ENCODE measurements around the gene CDC20.

DNA sequence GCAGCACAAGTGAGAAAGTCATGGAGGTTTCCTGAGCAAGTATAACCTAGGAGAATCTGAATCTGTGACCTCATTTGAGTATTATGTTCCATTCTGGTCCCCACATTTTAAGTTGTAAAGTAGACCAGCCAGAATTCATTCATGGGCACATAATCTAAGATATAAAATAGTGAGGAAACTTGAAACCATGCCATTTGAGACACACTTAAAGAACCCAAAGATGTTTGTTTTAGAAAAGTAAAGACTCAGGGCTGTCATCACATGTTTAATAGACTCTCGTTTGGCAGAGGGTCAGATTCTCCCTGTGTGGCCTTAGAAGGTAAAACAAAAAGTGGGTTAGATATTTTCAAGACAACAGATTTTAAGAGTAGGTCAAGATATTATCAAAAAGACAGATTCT is 37.3 kb downstream of the CDC20 start:
- TF ChIP-seq, protein P1, sequence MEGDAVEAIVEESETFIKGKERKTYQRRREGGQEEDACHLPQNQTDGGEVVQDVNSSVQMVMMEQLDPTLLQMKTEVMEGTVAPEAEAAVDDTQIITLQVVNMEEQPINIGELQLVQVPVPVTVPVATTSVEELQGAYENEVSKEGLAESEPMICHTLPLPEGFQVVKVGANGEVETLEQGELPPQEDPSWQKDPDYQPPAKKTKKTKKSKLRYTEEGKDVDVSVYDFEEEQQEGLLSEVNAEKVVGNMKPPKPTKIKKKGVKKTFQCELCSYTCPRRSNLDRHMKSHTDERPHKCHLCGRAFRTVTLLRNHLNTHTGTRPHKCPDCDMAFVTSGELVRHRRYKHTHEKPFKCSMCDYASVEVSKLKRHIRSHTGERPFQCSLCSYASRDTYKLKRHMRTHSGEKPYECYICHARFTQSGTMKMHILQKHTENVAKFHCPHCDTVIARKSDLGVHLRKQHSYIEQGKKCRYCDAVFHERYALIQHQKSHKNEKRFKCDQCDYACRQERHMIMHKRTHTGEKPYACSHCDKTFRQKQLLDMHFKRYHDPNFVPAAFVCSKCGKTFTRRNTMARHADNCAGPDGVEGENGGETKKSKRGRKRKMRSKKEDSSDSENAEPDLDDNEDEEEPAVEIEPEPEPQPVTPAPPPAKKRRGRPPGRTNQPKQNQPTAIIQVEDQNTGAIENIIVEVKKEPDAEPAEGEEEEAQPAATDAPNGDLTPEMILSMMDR (conservative IDR thresholded peaks at IDR 0.05; ENCODE audit: low read depth, low read length) = no peak
- TF ChIP-seq POLR2A (IDR thresholded peaks at IDR 0.05; ENCODE audit: low read depth, low read length) = no peak
- TF ChIP-seq, protein P2, sequence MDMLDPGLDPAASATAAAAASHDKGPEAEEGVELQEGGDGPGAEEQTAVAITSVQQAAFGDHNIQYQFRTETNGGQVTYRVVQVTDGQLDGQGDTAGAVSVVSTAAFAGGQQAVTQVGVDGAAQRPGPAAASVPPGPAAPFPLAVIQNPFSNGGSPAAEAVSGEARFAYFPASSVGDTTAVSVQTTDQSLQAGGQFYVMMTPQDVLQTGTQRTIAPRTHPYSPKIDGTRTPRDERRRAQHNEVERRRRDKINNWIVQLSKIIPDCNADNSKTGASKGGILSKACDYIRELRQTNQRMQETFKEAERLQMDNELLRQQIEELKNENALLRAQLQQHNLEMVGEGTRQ (IDR thresholded peaks at IDR 0.05; ENCODE audit: low read depth, low read length) = no peak
- TF ChIP-seq RCOR1 (IDR thresholded peaks at IDR 0.05; ENCODE audit: insufficient replicate concordance, low read length) = no peak
- TF ChIP-seq NFE2L2 (IDR thresholded peaks at IDR 0.05; ENCODE audit: low read depth, low read length) = no peak
- TF ChIP-seq CEBPB (IDR thresholded peaks at IDR 0.05; ENCODE audit: low read depth, low read length) = no peak
- TF ChIP-seq, protein P3, sequence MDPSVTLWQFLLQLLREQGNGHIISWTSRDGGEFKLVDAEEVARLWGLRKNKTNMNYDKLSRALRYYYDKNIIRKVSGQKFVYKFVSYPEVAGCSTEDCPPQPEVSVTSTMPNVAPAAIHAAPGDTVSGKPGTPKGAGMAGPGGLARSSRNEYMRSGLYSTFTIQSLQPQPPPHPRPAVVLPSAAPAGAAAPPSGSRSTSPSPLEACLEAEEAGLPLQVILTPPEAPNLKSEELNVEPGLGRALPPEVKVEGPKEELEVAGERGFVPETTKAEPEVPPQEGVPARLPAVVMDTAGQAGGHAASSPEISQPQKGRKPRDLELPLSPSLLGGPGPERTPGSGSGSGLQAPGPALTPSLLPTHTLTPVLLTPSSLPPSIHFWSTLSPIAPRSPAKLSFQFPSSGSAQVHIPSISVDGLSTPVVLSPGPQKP (IDR thresholded peaks at IDR 0.05; ENCODE audit: borderline replicate concordance, low read depth, low read length) = no peak
- no peak for TF ChIP-seq RFX5 (IDR thresholded peaks at IDR 0.05; ENCODE audit: low read depth, low read length)
- TF ChIP-seq BHLHE40 (IDR thresholded peaks at IDR 0.05; ENCODE audit: low read depth, low read length) = no peak
- no peak for TF ChIP-seq RAD21 (IDR thresholded peaks at IDR 0.05; ENCODE audit: low read length)
- TF ChIP-seq MAZ (IDR thresholded peaks at IDR 0.05; ENCODE audit: borderline replicate concordance, low read depth, low read length) = no peak
- TF ChIP-seq CHD1 (IDR thresholded peaks at IDR 0.05; ENCODE audit: low read depth, low read length) = no peak

Data from IMR-90 (cell line).